ENCODE results near the gene GPRIN3. TPM values are rescaled to one million over a fixed set of nuclear protein-coding genes. Genes with fewer than 3 reads are reported as not detected.

GPRIN3 gene
- total RNA-seq, 6 donors from 2014 or later: 13.6 to 28.0 (median 20.6) TPM

- no peak for ATAC-seq (ENCODE audit: low FRiP score in 2 of 2)
- Histone ChIP-seq H3K4me3 (no peak overlapping the region), H3K4me1 (no peaks in the 10 kb centered on the region), H3K9me3 (no peaks in the 10 kb centered on the region), H3K36me3 (peaks cover 0 to 5% (median 0%) of the 10 kb centered on the region in 4 donors), H3K27ac (no peak overlapping the region), H3K27me3 (no peaks in the 10 kb centered on the region)
- no peak for TF ChIP-seq POLR2AphosphoS5 (IDR thresholded peaks at IDR 0.05)
- no peak for TF ChIP-seq CTCF (IDR thresholded peaks at IDR 0.05)
- TF ChIP-seq POLR2A (IDR thresholded peaks at IDR 0.05): no peak
- TF ChIP-seq EP300 (IDR thresholded peaks at IDR 0.05): no peak
- DNase-seq: no peak
- WGBS, 2 donors: 93% methylated on average over 4 of the region's 4 CpGs
These were observed 54.3 kb downstream of the GPRIN3 start for GRCh38 chr4:89253311-89253710.

GRCh38 chr4:89251396-89251795 is 56.2 kb downstream of the GPRIN3 start:
- Histone ChIP-seq H3K36me3 (peaks cover 0 to 5% (median 0%) of the 10 kb centered on the region in 4 donors), H3K27me3 (no peaks in the 10 kb centered on the region)
- TF ChIP-seq POLR2AphosphoS5 (IDR thresholded peaks at IDR 0.05): no peak
- no peak for TF ChIP-seq POLR2A (IDR thresholded peaks at IDR 0.05)
- TF ChIP-seq EP300 (IDR thresholded peaks at IDR 0.05): no peak
- TF ChIP-seq CTCF (IDR thresholded peaks at IDR 0.05): no peak

GRCh38 chr4:89249716-89250361 is 57.8 kb downstream of the GPRIN3 start:
- 89 to 91% methylated on average over 11 to 13 of the region's 13 CpGs for WGBS, 2 donors
- Histone ChIP-seq H3K4me3 (no peak overlapping the region), H3K27ac (no peak overlapping the region), H3K27me3 (no peaks in the 10 kb centered on the region), H3K4me1 (no peaks in the 10 kb centered on the region), H3K9me3 (no peaks in the 10 kb centered on the region), H3K36me3 (peaks cover 0 to 5% (median 0%) of the 10 kb centered on the region in 4 donors)
- TF ChIP-seq EP300 (IDR thresholded peaks at IDR 0.05): no peak
- no peak for ATAC-seq (ENCODE audit: low FRiP score in 2 of 2)
- DNase-seq: peak in 1 of 2 donors; percentile 18

More at GRCh38 chr4:89251396-89251795, 56.2 kb downstream of the GPRIN3 start:
- no peaks in the 10 kb centered on the region for H3K9me3 ChIP-seq
- H3K27ac ChIP-seq: no peak overlapping the region
- no peaks in the 10 kb centered on the region for H3K4me1 ChIP-seq
- ATAC-seq (ENCODE audit: low FRiP score in 2 of 2) (no peak), DNase-seq (no peak)
- H3K4me3 ChIP-seq: no peak overlapping the region

GRCh38 chr4:89249313-89249712 is 58.3 kb downstream of the GPRIN3 start:
- ATAC-seq (ENCODE audit: low FRiP score in 2 of 2): no peak

GRCh38 chr4:89248879-89249281 is 58.7 kb downstream of the GPRIN3 start:
- peak in 1 of 2 donors; percentile 18 for DNase-seq

More at GRCh38 chr4:89249313-89249712, 58.3 kb downstream of the GPRIN3 start:
- no peaks in the 10 kb centered on the region for H3K4me1 ChIP-seq
- 85 to 100% methylated on average over 1 to 2 of the region's 2 CpGs for WGBS, 2 donors
- H3K27ac ChIP-seq: no peak overlapping the region
- peaks cover 0 to 5% (median 0%) of the 10 kb centered on the region in 4 donors for H3K36me3 ChIP-seq
- H3K9me3 ChIP-seq: no peaks in the 10 kb centered on the region
- no peak overlapping the region for H3K4me3 ChIP-seq
- DNase-seq: no peak
- no peaks in the 10 kb centered on the region for H3K27me3 ChIP-seq
- no peak for TF ChIP-seq EP300 (IDR thresholded peaks at IDR 0.05)
- TF ChIP-seq POLR2AphosphoS5 (IDR thresholded peaks at IDR 0.05): no peak

More at GRCh38 chr4:89248879-89249281, 58.7 kb downstream of the GPRIN3 start:
- no peak for TF ChIP-seq EP300 (IDR thresholded peaks at IDR 0.05)
- no peak for TF ChIP-seq POLR2AphosphoS5 (IDR thresholded peaks at IDR 0.05)
- TF ChIP-seq CTCF (IDR thresholded peaks at IDR 0.05): no peak
- TF ChIP-seq POLR2A (IDR thresholded peaks at IDR 0.05): no peak
- no peaks in the 10 kb centered on the region for H3K9me3 ChIP-seq
- H3K36me3 ChIP-seq: peaks cover 0 to 5% (median 0%) of the 10 kb centered on the region in 4 donors
- H3K4me3 ChIP-seq: no peak overlapping the region
- no peaks in the 10 kb centered on the region for H3K4me1 ChIP-seq
- ATAC-seq (ENCODE audit: low FRiP score in 2 of 2): no peak
- H3K27me3 ChIP-seq: no peaks in the 10 kb centered on the region
- H3K27ac ChIP-seq: no peak overlapping the region
- WGBS, 2 donors: 84 to 92% methylated on average over 11 of the region's 11 CpGs

Data from upper lobe of left lung (tissue), 6 donors.